PFSK-1 (cell line): ENCODE measurements around the gene UBE2D2.

Experiments
- FOXP2 ChIP-seq: optimal IDR thresholded peaks from 2 replicates; pipeline ENCODE3; 2011; ENCODE audit warnings: borderline replicate concordance, control low read depth, inconsistent platforms; ENCODE audit not compliant: insufficient read depth; ENCODE audit errors: extremely low read length, extremely low read depth
- POLR2AphosphoS5 ChIP-seq: IDR thresholded peaks from 2 replicates; pipeline ENCODE4 v1.6.1; 2012; ENCODE audit warnings: low read depth, mild to moderate bottlenecking, control low read depth, low read length, moderate library complexity
- SIN3A ChIP-seq: IDR thresholded peaks from 2 replicates; pipeline ENCODE4 v1.6.1; 2012; ENCODE audit warnings: mild to moderate bottlenecking, low read length, moderate library complexity, borderline replicate concordance; ENCODE audit not compliant: insufficient read depth
- TAF1 ChIP-seq: IDR thresholded peaks from 2 replicates; pipeline ENCODE4 v1.6.1; 2012; ENCODE audit warnings: low read length, control low read depth, borderline replicate concordance; ENCODE audit not compliant: insufficient read depth
- TF ChIP-seq, protein P1 (sequence below), 2 experiments: IDR thresholded peaks; 2 replicates each; pipeline versions ENCODE4 v1.6.1 to v1.8.0; 2011 to 2012; ENCODE audit warnings: low read depth in 2 of 2, low read length in 2 of 2, control low read depth in 1 of 2, inconsistent platforms in 1 of 2, mild to moderate bottlenecking in 1 of 2, moderate library complexity in 1 of 2; ENCODE audit not compliant: insufficient read depth in 1 of 2

Gene UBE2D2

DNA sequence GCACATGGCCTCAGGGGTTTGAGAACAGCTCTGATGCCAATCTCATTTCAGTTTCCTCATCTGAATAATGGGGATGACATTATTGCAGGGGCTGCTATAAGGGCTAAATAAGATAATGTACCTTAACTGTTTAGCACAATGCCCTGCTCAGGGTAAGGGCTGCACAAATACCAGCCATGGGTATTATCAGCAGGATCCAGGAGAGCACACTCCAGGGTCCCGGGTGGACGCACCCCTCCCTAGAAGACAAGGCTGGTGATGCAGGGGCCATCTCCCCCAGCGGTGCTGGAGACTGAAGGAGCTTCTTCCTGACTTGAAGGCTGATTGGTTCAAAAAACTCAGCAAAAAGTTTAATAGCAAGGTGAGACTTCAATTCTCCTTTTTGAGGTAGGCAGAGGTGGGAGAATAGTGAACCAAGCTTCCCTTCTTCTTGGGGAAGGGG lies 84.3 kb downstream of the UBE2D2 start:
- TF ChIP-seq POLR2AphosphoS5, result no peak
- no peak for TF ChIP-seq FOXP2
- TF ChIP-seq, protein P1, sequence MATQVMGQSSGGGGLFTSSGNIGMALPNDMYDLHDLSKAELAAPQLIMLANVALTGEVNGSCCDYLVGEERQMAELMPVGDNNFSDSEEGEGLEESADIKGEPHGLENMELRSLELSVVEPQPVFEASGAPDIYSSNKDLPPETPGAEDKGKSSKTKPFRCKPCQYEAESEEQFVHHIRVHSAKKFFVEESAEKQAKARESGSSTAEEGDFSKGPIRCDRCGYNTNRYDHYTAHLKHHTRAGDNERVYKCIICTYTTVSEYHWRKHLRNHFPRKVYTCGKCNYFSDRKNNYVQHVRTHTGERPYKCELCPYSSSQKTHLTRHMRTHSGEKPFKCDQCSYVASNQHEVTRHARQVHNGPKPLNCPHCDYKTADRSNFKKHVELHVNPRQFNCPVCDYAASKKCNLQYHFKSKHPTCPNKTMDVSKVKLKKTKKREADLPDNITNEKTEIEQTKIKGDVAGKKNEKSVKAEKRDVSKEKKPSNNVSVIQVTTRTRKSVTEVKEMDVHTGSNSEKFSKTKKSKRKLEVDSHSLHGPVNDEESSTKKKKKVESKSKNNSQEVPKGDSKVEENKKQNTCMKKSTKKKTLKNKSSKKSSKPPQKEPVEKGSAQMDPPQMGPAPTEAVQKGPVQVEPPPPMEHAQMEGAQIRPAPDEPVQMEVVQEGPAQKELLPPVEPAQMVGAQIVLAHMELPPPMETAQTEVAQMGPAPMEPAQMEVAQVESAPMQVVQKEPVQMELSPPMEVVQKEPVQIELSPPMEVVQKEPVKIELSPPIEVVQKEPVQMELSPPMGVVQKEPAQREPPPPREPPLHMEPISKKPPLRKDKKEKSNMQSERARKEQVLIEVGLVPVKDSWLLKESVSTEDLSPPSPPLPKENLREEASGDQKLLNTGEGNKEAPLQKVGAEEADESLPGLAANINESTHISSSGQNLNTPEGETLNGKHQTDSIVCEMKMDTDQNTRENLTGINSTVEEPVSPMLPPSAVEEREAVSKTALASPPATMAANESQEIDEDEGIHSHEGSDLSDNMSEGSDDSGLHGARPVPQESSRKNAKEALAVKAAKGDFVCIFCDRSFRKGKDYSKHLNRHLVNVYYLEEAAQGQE (IDR thresholded peaks at IDR 0.05; ENCODE audit: insufficient read depth in 1 of 2, low read depth in 2 of 2, low read length in 2 of 2), result no peak
- TF ChIP-seq SIN3A, result no peak
- TF ChIP-seq TAF1, result no peak

DNA sequence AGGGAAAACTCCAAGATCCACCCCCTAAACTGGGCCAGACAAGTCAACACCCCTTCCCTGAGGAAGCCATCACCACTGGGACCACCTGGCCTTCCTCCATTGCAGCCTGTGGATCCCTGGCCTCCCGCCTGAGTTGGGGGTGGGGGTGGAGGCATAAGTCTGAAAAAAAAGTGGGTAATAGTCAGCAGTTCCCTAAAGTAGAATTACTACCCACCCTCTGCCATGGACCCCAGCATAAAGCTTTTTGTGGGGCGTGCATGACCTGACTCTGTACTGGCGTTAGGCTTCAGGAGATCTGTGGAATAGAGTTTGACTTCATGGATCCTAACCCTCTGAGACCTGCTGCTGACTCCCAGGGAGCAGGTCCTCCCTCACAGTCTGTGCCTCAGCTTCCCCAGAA lies 85.0 kb downstream of the UBE2D2 start:
- TF ChIP-seq, protein P1 (IDR thresholded peaks at IDR 0.05; ENCODE audit: insufficient read depth in 1 of 2, low read depth in 2 of 2, low read length in 2 of 2), result no peak
- no peak for TF ChIP-seq FOXP2
- TF ChIP-seq POLR2AphosphoS5, result no peak
- TF ChIP-seq TAF1, result no peak
- TF ChIP-seq SIN3A, result no peak

DNA sequence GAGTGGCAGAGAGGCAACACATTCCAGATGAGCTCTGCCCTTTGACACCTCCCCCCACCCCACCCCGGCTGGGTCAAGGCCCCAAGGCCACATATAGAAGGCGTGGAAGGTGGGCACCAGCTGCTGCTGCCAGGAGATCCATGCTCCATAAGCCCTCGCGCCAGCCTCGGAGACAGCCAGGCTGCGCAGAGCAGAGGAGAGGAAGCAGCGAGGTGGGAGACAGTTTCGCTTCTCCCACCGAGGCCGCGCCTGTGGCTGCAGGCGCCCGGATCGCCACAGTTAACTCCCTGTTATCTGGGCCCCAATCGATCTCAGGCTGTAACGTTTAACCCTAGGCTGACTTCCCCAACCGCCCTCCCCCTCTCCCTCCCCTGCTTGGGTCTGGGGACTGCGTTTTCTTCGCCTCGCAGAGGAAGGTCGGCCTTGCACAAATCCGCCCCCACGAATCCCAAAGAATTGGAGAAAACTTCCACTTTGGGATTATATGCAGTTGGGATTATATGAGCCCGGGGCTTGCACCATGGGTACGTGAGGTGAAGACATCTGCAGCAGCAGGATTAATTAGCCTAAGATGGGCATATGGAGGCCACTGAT lies 85.9 kb downstream of the UBE2D2 start:
- TF ChIP-seq POLR2AphosphoS5 (no peak), SIN3A (no peak), FOXP2 (no peak)
- TF ChIP-seq, protein P1 (IDR thresholded peaks at IDR 0.05; ENCODE audit: insufficient read depth in 1 of 2, low read depth in 2 of 2, low read length in 2 of 2), result no peak

DNA sequence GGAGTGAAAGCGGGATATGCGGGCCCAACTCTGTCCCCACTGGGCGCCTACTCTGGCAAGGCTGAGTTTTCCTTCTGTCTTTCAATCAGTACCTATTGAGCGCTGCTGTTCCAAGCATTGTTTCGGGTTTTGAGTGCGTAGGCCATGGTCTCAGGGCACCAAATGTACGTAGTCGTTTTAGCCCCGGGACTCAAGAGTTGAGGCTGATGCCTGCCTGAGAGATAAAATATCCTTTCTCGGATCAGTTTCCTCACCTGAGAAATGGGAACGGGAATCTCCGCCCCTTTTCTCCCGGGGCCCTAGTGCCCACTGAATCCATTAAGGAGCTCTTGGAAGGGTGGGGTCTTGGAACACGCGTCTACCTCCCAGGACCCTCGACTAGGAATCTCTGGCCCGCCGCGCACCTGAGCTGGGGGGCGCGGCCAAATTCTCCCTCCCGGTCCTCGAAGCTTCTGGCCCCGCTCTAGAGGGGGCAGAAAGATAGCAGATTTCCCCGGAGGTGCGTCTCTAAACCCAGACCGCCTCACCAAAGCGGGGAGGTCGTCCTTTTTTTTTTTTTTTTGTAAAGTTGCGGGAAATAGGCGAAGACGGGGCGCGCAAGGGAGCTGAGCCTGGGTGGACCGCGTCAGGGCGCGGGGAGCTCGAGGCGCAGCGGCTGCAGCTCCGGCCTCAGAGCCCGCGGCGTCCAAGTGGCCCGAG lies 86.5 kb downstream of the UBE2D2 start:
- no peak for TF ChIP-seq FOXP2
- no peak for TF ChIP-seq TAF1
- TF ChIP-seq POLR2AphosphoS5, result no peak
- TF ChIP-seq, protein P1 (IDR thresholded peaks at IDR 0.05; ENCODE audit: insufficient read depth in 1 of 2, low read depth in 2 of 2, low read length in 2 of 2), result no peak
- no peak for TF ChIP-seq SIN3A
